Ovary (tissue), 3 donors: ENCODE results near the gene NAPG.

Source experiments
- CTCF ChIP-seq, 3 donors: fragments of 450-650 bp in 2 of 3; fragments of 200-600 bp in 1 of 3; IDR thresholded peaks; one replicate each; pipeline versions ENCODE4 v1.5.1 to v1.8.0; 2016 to 2022; ENCODE audit warnings: antibody characterized with exemption in 3 of 3, mild to moderate bottlenecking in 1 of 3
- POLR2A ChIP-seq: fragments of 450-650 bp; IDR thresholded peaks from one replicate; pipeline ENCODE4 v1.6.1; 2017; ENCODE audit warnings: antibody characterized with exemption, mild to moderate bottlenecking, moderate library complexity
- donor health status: DM: no; HTN: no; CAD: no.

- no peak for TF ChIP-seq CTCF (IDR thresholded peaks at IDR 0.05)
- no peak for TF ChIP-seq POLR2A
Observed at GRCh38 chr18:10482363-10482984, 43.4 kb upstream of the NAPG start.
